ENCODE data around the gene SLC39A9.

SLC39A9 gene

GRCh38 chr14:69358966-69359365, 39.5 kb upstream of the SLC39A9 start:
- no peak for TF ChIP-seq GATA3 (IDR thresholded peaks at IDR 0.05; ENCODE audit: low read depth, low read length)

- no peak for TF ChIP-seq GATA2 (IDR thresholded peaks at IDR 0.05; ENCODE audit: low read depth, low read length)
Observed at GRCh38 chr14:69360438-69361108, 37.9 kb upstream of the SLC39A9 start.

DNA sequence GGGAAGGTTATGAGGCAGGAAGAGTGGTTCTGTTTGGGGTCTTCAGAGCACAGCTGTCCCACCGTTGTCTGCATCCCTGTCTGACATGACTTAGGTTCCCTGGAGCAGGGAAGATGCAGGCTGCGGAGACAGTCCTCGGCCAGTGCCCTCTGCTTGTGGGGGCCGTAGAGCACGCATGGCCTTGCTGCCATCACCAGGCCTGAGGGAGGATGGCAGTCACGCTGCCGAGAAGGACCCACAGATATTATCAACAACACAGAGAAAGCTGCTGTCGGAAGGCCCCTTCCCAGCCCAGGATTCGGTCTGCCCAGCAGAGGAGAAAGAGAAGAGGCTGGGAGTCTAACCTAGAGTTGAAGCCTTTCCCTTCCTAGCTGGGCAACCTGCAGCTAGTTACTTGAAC, 35.4 kb upstream of the SLC39A9 start:
- TF ChIP-seq GATA2 (IDR thresholded peaks at IDR 0.05; ENCODE audit: low read depth, low read length) (peak; percentile 65), GATA3 (IDR thresholded peaks at IDR 0.05; ENCODE audit: low read depth, low read length) (no peak)

- TF ChIP-seq GATA3 (IDR thresholded peaks at IDR 0.05; ENCODE audit: low read depth, low read length) (no peak), GATA2 (IDR thresholded peaks at IDR 0.05; ENCODE audit: low read depth, low read length) (no peak)
Observed at GRCh38 chr14:69363964-69364363, 34.5 kb upstream of the SLC39A9 start.

GRCh38 chr14:69364378-69364777, 34.1 kb upstream of the SLC39A9 start:
- no peak for TF ChIP-seq GATA2 (IDR thresholded peaks at IDR 0.05; ENCODE audit: low read depth, low read length)
- TF ChIP-seq GATA3 (IDR thresholded peaks at IDR 0.05; ENCODE audit: low read depth, low read length), result no peak

- TF ChIP-seq GATA2 (IDR thresholded peaks at IDR 0.05; ENCODE audit: low read depth, low read length) (no peak), GATA3 (IDR thresholded peaks at IDR 0.05; ENCODE audit: low read depth, low read length) (no peak)
Observed at GRCh38 chr14:69366069-69366468, 32.4 kb upstream of the SLC39A9 start.

- TF ChIP-seq GATA3 (IDR thresholded peaks at IDR 0.05; ENCODE audit: low read depth, low read length) (no peak), GATA2 (IDR thresholded peaks at IDR 0.05; ENCODE audit: low read depth, low read length) (no peak)
Observed at GRCh38 chr14:69366761-69367160, 31.7 kb upstream of the SLC39A9 start.

- TF ChIP-seq GATA3 (IDR thresholded peaks at IDR 0.05; ENCODE audit: low read depth, low read length) (no peak), GATA2 (IDR thresholded peaks at IDR 0.05; ENCODE audit: low read depth, low read length) (no peak)
Observed at GRCh38 chr14:69368381-69368780, 30.1 kb upstream of the SLC39A9 start.

DNA sequence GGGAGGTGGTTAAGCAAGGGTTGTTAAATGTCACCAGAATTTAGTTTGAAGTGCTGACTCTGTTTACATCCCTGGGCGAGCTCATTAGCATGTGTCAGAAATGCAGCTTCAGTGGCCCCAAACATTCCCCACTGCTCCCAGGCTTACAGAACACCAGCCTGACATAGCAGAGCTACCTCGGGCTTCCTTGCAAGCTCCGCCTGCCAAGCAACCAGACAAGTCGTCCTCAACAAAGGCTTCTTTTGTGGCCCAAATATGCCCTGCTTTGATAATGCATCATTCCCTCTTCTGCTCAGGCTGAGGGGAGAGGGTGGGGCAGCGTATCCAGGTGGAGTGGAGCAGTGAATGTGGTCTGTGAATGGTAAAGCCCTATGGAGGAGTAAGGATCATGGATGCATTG, 28.4 kb upstream of the SLC39A9 start:
- TF ChIP-seq GATA2 (IDR thresholded peaks at IDR 0.05; ENCODE audit: low read depth, low read length), result no peak
- no peak for TF ChIP-seq GATA3 (IDR thresholded peaks at IDR 0.05; ENCODE audit: low read depth, low read length)

DNA sequence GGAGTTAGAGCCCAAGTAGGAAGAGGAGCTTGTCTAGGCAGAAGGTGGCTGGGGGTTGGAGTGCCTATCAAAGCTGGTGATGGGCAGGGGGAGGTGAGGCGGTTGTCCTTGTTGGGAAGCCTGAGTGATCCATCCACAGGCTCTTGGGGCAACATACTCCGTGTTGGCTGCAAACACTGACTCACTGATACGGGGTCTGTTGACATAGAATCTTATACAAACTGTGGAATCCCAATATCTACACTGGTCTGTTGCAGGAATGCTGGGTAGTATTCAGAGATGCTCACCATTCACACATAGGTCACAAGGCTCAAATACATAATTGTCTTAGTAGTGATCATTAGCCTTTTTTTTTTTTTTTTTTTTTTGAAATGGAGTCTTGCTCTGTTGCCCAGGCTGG, 26.3 kb upstream of the SLC39A9 start:
- TF ChIP-seq GATA3 (IDR thresholded peaks at IDR 0.05; ENCODE audit: low read depth, low read length), result no peak
- no peak for TF ChIP-seq GATA2 (IDR thresholded peaks at IDR 0.05; ENCODE audit: low read depth, low read length)

DNA sequence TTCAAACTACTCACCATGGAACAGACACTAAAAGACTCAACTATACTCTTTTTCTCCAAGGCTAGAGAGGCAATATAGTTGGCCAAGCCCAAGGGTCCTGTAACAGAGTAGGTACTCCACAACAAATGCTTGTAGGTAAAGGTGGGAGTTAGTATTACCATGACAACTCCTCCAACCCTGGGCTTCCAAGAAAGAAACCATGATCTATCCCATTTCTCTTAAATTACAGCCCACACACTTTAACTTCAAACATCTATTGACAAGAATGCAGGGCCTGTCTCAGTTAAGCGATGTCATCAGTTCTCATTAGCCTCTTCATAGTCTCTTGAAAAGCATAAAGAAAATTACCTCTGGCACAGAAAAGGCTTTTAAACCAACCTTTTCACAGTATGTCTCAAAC, 25.4 kb upstream of the SLC39A9 start:
- TF ChIP-seq GATA3 (IDR thresholded peaks at IDR 0.05; ENCODE audit: low read depth, low read length) (no peak), GATA2 (IDR thresholded peaks at IDR 0.05; ENCODE audit: low read depth, low read length) (no peak)

DNA sequence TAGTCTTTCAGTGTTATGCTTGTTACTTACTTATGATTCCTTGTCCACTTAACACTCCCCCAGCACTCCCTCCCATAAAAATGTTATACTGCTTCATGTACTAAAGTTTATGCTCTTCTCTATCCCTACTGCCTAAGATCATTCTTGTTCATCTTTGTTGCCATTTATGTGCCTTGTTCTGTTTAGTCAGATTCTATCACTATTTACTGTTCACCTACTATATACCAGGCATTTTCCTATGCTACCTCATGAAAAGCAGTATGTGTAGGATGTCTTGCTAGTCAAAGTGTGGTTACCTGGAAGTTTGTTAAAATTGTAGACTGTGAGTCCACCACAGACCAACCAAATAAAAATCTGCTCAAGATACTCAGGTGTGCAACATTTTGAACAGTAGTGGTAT, 24.3 kb upstream of the SLC39A9 start:
- no peak for TF ChIP-seq GATA3 (IDR thresholded peaks at IDR 0.05; ENCODE audit: low read depth, low read length)
- no peak for TF ChIP-seq GATA2 (IDR thresholded peaks at IDR 0.05; ENCODE audit: low read depth, low read length)

GRCh38 chr14:69375182-69375581, 23.3 kb upstream of the SLC39A9 start:
- TF ChIP-seq GATA2 (IDR thresholded peaks at IDR 0.05; ENCODE audit: low read depth, low read length), result no peak
- no peak for TF ChIP-seq GATA3 (IDR thresholded peaks at IDR 0.05; ENCODE audit: low read depth, low read length)

- TF ChIP-seq GATA3 (IDR thresholded peaks at IDR 0.05; ENCODE audit: low read depth, low read length) (no peak), GATA2 (IDR thresholded peaks at IDR 0.05; ENCODE audit: low read depth, low read length) (no peak)
Observed at GRCh38 chr14:69375722-69376121, 22.8 kb upstream of the SLC39A9 start.

GRCh38 chr14:69376439-69376838, 22.1 kb upstream of the SLC39A9 start:
- TF ChIP-seq GATA2 (IDR thresholded peaks at IDR 0.05; ENCODE audit: low read depth, low read length) (no peak), GATA3 (IDR thresholded peaks at IDR 0.05; ENCODE audit: low read depth, low read length) (no peak)

GRCh38 chr14:69378274-69378673, 20.2 kb upstream of the SLC39A9 start:
- no peak for TF ChIP-seq GATA3 (IDR thresholded peaks at IDR 0.05; ENCODE audit: low read depth, low read length)
- TF ChIP-seq GATA2 (IDR thresholded peaks at IDR 0.05; ENCODE audit: low read depth, low read length), result no peak
